OCI-LY1 (cell line): ENCODE data around the gene RXFP4.

Experiments
- CTCF ChIP-seq: fragments of 200-600 bp; sonication (generic), shearing (Covaris generic); IDR thresholded peaks from 2 replicates; pipeline ENCODE4 v1.5.1; 2017; ENCODE audit warnings: mild to moderate bottlenecking, antibody characterized with exemption, low read length, moderate library complexity, mixed read lengths
- EZH2 ChIP-seq: fragments of 200-600 bp; sonication (generic), shearing (Covaris generic); IDR thresholded peaks from 2 replicates; pipeline ENCODE4 v1.8.0; 2017; ENCODE audit warnings: borderline replicate concordance, mixed run types, mild to moderate bottlenecking, antibody characterized with exemption, low read length, moderate library complexity, mixed read lengths

GRCh38 chr1:155989242-155990004 lies 48.0 kb downstream of the RXFP4 start:
- TF ChIP-seq EZH2: no peak
- TF ChIP-seq CTCF: peak; percentile 96
